HG02840 (cell line): ENCODE data around the gene C8G.
A peak's percentile ranks its signal among the peaks of the same experiment; 100 is the strongest.

Experiments used
- ATAC-seq: cut with Tn5 transposase; IDR thresholded peaks from one replicate; pipeline ENCODE4 v1.9.1; 2021; ENCODE audit warnings: mild to moderate bottlenecking, moderate library complexity, moderate number of reproducible peaks; ENCODE audit not compliant: unreplicated experiment, low FRiP score

Gene C8G

GRCh38 chr9:136940526-136941230 is 4.4 kb upstream of the C8G start:
- no peak for ATAC-seq

- ATAC-seq, result no peak
Measured at GRCh38 chr9:136941231-136942111, 3.6 kb upstream of the C8G start.

GRCh38 chr9:136942112-136942880 is 2.7 kb upstream of the C8G start:
- no peak for ATAC-seq

- ATAC-seq, result no peak
Measured at GRCh38 chr9:136942881-136943230, 2.2 kb upstream of the C8G start.

GRCh38 chr9:136943291-136944211 is 1.5 kb upstream of the C8G start:
- ATAC-seq, result peak; percentile 4

- no peak for ATAC-seq
Measured at GRCh38 chr9:136944212-136944518, 878 bp upstream of the C8G start.

GRCh38 chr9:136945333-136946227 is 537 bp downstream of the C8G start:
- ATAC-seq, result no peak

GRCh38 chr9:136946228-136947027 is 1.4 kb downstream of the C8G start:
- no peak for ATAC-seq

- no peak for ATAC-seq
Measured at GRCh38 chr9:136947028-136947891, 2.2 kb downstream of the C8G start.

- ATAC-seq, result no peak
Measured at GRCh38 chr9:136947955-136948510, 3.0 kb downstream of the C8G start.

- ATAC-seq, result no peak
Measured at GRCh38 chr9:136949239-136949816, 4.3 kb downstream of the C8G start.

- ATAC-seq, result peak; percentile 72
Measured at GRCh38 chr9:136949817-136950655, 5.0 kb downstream of the C8G start.

GRCh38 chr9:136950656-136951276 is 5.7 kb downstream of the C8G start:
- no peak for ATAC-seq

- no peak for ATAC-seq
Measured at GRCh38 chr9:136951541-136952320, 6.7 kb downstream of the C8G start, which contains the start of gene LCN12. LCN12 (plus strand) TSS chr9:136952273; CDS start chr9:136952328, 55 bp downstream.
